ENCODE results near the gene CHMP4A. TPM values are rescaled to one million over a fixed set of nuclear protein-coding genes. Genes with fewer than 3 reads are reported as not detected.
A peak's percentile ranks its signal among the peaks of the same experiment; 100 is the strongest.

The CHMP4A gene
- total and polyA plus RNA-seq, 2 of the 13 experiments (the other 11 are each of a cell fraction or from before 2014, with no cell fraction given) = 83.6 to 113 TPM

GRCh38 chr14:24241829-24242443 is 28.6 kb upstream of the CHMP4A start (continued):
- TF ChIP-seq ZNF710 (CRISPR knock-in tag; IDR thresholded peaks at IDR 0.05; ENCODE audit: borderline replicate concordance) (no peak), ZNF501 (CRISPR knock-in tag; IDR thresholded peaks at IDR 0.05) (no peak), RXRB (CRISPR knock-in tag; IDR thresholded peaks at IDR 0.05; ENCODE audit: borderline replicate concordance) (no peak), ZNF605 (CRISPR knock-in tag; IDR thresholded peaks at IDR 0.05) (no peak), ZNF775 (CRISPR knock-in tag; IDR thresholded peaks at IDR 0.05; ENCODE audit: borderline replicate concordance) (peak; percentile 93; the same call in 1 of the 2 replicates), SMARCC2 (IDR thresholded peaks at IDR 0.05) (no peak), SIX4 (CRISPR knock-in tag; IDR thresholded peaks at IDR 0.05) (peak; percentile 17; the same call in 1 of the 2 replicates), ZKSCAN1 (IDR thresholded peaks at IDR 0.05; ENCODE audit: low read length) (no peak), ZBTB42 (CRISPR knock-in tag; IDR thresholded peaks at IDR 0.05) (0 out of 2 replicates have a peak, but pooled peaks have one; percentile 19), HOMEZ (CRISPR knock-in tag; IDR thresholded peaks at IDR 0.05; ENCODE audit: low read depth) (peak; percentile 35; the same call in 1 of the 2 replicates), ZSCAN12 (CRISPR knock-in tag; IDR thresholded peaks at IDR 0.05) (no peak), EED (CRISPR knock-in tag; IDR thresholded peaks at IDR 0.05) (peak; percentile 47; the same call in 1 of the 2 replicates), ZNF83 (CRISPR knock-in tag; IDR thresholded peaks at IDR 0.05; ENCODE audit: borderline replicate concordance) (peak; percentile 52), PTBP1 (IDR thresholded peaks at IDR 0.05; ENCODE audit: low read depth, low read length, poor library complexity, severe bottlenecking) (peak; percentile 76), ZNF777 (CRISPR knock-in tag; IDR thresholded peaks at IDR 0.05) (no peak), EEA1 (CRISPR knock-in tag; IDR thresholded peaks at IDR 0.05; ENCODE audit: borderline replicate concordance) (peak; percentile 78), DRAP1 (CRISPR knock-in tag; IDR thresholded peaks at IDR 0.05) (no peak)

Data from HepG2 (cell line).